Thymus (tissue), 11 donors: Measurements from ENCODE around the gene TRPM6. TPM values are rescaled to one million over a fixed set of nuclear protein-coding genes. Genes with fewer than 3 reads are reported as not detected.
"Not testable (repeated sequence)": the region's sequence is repeated elsewhere in the genome, so short reads cannot be mapped to it uniquely, and the experiment has no call there.

Source experiments
- DNase-seq, 9 donors: peaks; one replicate each; pipeline ENCODE4 v3.0.0-alpha.2; 2013; ENCODE audit warnings: low spot score in 9 of 9, low read depth in 6 of 9, missing footprints in 1 of 9
- H3K27ac ChIP-seq, 2 donors: one replicate each; pipeline ENCODE4 v1.5.1; 2013; ENCODE audit warnings: control low read depth in 1 of 2, low read depth in 1 of 2, low read length in 1 of 2, mild to moderate bottlenecking in 1 of 2, moderate library complexity in 1 of 2
- H3K27me3 ChIP-seq, 2 donors: one replicate each; pipeline ENCODE4 v1.5.1; 2013; ENCODE audit warnings: low read length in 1 of 2; ENCODE audit not compliant: control insufficient read depth in 2 of 2, insufficient read depth in 1 of 2
- H3K36me3 ChIP-seq, 2 donors: one replicate each; pipeline ENCODE4 v1.5.1; 2013; ENCODE audit warnings: low read length in 1 of 2, mild to moderate bottlenecking in 1 of 2, moderate library complexity in 1 of 2; ENCODE audit not compliant: control insufficient read depth in 2 of 2, insufficient read depth in 2 of 2
- H3K4me1 ChIP-seq, 2 donors: one replicate each; pipeline ENCODE4 v1.5.1; 2013; ENCODE audit warnings: low read length in 2 of 2; ENCODE audit not compliant: control insufficient read depth in 2 of 2, insufficient read depth in 2 of 2
- H3K4me3 ChIP-seq, 2 donors: one replicate each; pipeline ENCODE4 v1.5.1; 2013; ENCODE audit warnings: low read length in 2 of 2, control low read depth in 1 of 2, mild to moderate bottlenecking in 1 of 2
- H3K9me3 ChIP-seq, 2 donors: one replicate each; pipeline ENCODE4 v1.5.1; 2013; ENCODE audit warnings: low read length in 1 of 2, mild to moderate bottlenecking in 1 of 2; ENCODE audit not compliant: control insufficient read depth in 2 of 2, insufficient read depth in 1 of 2
- WGBS: extraction: QIAGEN DNeasy Blood & Tissue Kit; methylation state at CpG from one replicate; pipeline ENCODE4 v1.1.7; 2013; 5-methylcytosine and 5-hydroxymethylcytosine counted together
- polyA plus RNA-seq: library from polyadenylated mRNA; stranded (reverse); fragments of 200-250 nt; gene quantifications from one replicate; pipeline ENCODE4 v1.2.3, GENCODE V29; 2013
- total RNA-seq: library from RNA; stranded (reverse); fragments of 120-200 nt; gene quantifications from one replicate; pipeline ENCODE4 v1.2.4, GENCODE V29; 2013
- donor health status: healthy.

Gene TRPM6
- total and polyA plus RNA-seq, 2 donors: 0.47 to 0.87 TPM

GRCh38 chr9:74860247-74860646, 27.5 kb downstream of the TRPM6 start:
- DNase-seq, H3K27ac ChIP-seq, H3K9me3 ChIP-seq, H3K4me3 ChIP-seq, H3K4me1 ChIP-seq, H3K36me3 ChIP-seq, H3K27me3 ChIP-seq: not testable (repeated sequence)
- 95% methylated on average over 5 of the region's 5 CpGs for WGBS

GRCh38 chr9:74859786-74860185, 27.9 kb downstream of the TRPM6 start:
- Histone ChIP-seq H3K4me3 (no peak overlapping the region), H3K36me3 (no peaks in the 10 kb centered on the region), H3K27me3 (no peaks in the 10 kb centered on the region), H3K9me3 (no peaks in the 10 kb centered on the region), H3K4me1 (no peaks in the 10 kb centered on the region), H3K27ac (no peak overlapping the region)
- DNase-seq: no peak
- WGBS: 95% methylated on average over 2 of the region's 2 CpGs

DNA sequence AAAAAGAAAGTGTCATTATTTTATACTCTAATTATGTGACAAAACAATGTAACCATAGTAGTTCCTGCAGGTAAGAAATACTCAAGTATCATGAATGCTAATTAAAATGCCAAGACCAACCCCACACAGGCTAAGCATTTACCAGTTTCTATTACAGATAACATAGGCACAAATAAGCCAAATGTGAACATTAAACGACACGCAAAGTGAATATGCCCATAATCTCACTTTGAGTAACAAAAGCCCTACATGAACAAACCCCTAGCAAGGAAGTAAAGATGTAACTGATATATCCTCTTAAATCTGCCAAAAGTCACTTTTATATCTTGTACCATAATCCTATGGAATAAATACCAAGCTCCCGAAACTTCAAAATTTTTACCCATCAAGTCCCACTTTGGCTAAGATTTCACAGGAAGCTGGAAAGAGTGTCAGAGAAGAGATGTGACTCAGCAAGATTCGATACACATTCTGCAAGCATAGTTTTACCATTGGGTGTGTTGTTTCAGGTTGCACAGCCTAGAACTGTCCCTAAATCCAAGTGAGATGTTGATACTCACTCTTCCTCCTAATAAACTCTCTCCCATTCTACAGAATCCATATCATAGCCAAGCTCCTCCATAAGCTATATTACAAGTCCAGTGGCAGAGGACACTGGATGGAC, 28.8 kb downstream of the TRPM6 start:
- H3K9me3 ChIP-seq: no peaks in the 10 kb centered on the region
- DNase-seq: no peak
- WGBS: 77% methylated on average over 4 of the region's 4 CpGs
- no peaks in the 10 kb centered on the region for H3K36me3 ChIP-seq
- no peak overlapping the region for H3K4me3 ChIP-seq
- no peaks in the 10 kb centered on the region for H3K27me3 ChIP-seq
- no peaks in the 10 kb centered on the region for H3K4me1 ChIP-seq
- no peak overlapping the region for H3K27ac ChIP-seq

DNA sequence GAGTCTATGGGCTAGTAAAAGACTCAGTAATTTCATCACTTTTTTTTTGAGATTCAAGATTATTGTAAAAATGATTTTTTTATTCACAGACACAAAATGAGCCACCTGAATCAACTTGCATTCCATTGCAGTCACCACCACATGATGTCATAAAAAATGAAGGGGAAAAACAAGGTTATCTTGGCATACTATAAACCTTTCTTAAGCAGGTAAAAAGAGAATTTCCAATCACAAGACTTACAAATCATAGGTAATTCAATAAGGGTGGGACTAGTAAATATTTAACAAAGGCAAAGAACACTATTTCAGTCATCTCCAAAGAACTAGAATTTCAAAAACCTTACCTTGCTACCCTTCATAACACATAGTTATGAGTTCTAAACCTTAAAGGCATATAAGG, 30.7 kb downstream of the TRPM6 start:
- H3K27ac ChIP-seq: no peak overlapping the region
- H3K4me1 ChIP-seq: no peaks in the 10 kb centered on the region
- H3K36me3 ChIP-seq: no peaks in the 10 kb centered on the region
- DNase-seq: no peak
- no peak overlapping the region for H3K4me3 ChIP-seq
- no peaks in the 10 kb centered on the region for H3K27me3 ChIP-seq
- no peaks in the 10 kb centered on the region for H3K9me3 ChIP-seq

DNA sequence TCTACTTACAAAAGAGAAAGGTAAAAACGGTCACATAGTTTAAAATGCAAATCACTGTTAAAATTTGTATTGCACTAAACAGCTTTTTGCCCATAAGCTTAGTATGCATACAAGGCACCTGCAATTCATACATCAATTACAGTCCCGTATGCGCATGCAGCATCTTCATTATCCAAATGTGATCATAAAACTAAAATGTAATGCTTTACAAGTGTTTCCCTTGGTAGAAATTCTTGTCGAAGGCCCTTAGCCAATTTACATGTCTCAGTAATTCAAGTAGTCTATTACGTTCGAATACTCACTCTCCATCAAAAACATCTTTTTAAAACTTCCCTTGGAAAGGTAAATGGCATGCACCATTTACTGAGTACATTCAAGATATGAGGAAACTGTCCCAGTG, 32.6 kb downstream of the TRPM6 start:
- no peak for DNase-seq
- WGBS: 95% methylated on average over 6 of the region's 6 CpGs
- no peaks in the 10 kb centered on the region for H3K27me3 ChIP-seq
- no peak overlapping the region for H3K27ac ChIP-seq
- H3K9me3 ChIP-seq: no peaks in the 10 kb centered on the region
- no peaks in the 10 kb centered on the region for H3K36me3 ChIP-seq
- no peak overlapping the region for H3K4me3 ChIP-seq
- no peaks in the 10 kb centered on the region for H3K4me1 ChIP-seq

- not testable (repeated sequence) for H3K4me1 ChIP-seq, DNase-seq, H3K4me3 ChIP-seq, H3K36me3 ChIP-seq, H3K27me3 ChIP-seq, H3K9me3 ChIP-seq, H3K27ac ChIP-seq
- WGBS: 98% methylated on average over 36 of the region's 36 CpGs
These were observed 34.7 kb downstream of the TRPM6 start for GRCh38 chr9:74853024-74853423.

DNA sequence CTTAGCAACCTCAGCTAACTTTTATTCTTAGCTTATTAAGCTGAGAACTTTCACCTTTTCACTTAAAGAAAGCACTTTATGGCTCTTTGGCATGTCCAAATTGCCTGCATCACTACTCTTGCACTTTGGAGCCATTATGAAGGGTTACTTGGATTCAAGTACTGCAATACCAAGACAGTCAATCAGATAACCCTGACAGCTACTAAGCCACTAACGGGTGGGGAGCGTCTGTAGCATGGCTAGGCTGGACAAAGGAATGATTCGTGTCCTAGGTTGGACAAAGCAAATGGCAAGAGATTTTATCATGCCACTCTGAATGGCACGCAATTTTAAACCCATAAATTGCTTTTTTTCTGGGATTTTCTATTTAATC, 39.6 kb downstream of the TRPM6 start:
- Histone ChIP-seq H3K27ac (no peak overlapping the region), H3K9me3 (no peaks in the 10 kb centered on the region), H3K4me3 (no peak overlapping the region), H3K4me1 (no peaks in the 10 kb centered on the region), H3K27me3 (no peaks in the 10 kb centered on the region), H3K36me3 (no peaks in the 10 kb centered on the region)
- 93% methylated on average over 4 of the region's 4 CpGs for WGBS
- no peak for DNase-seq

- H3K4me3 ChIP-seq: no peak overlapping the region
- H3K27ac ChIP-seq: no peak overlapping the region
- no peaks in the 10 kb centered on the region for H3K9me3 ChIP-seq
- DNase-seq: no peak
- no peaks in the 10 kb centered on the region for H3K27me3 ChIP-seq
- H3K36me3 ChIP-seq: no peaks in the 10 kb centered on the region
- WGBS: 92% methylated on average over 5 of the region's 5 CpGs
- H3K4me1 ChIP-seq: no peaks in the 10 kb centered on the region
These were observed 40.1 kb downstream of the TRPM6 start for GRCh38 chr9:74847478-74848152.

GRCh38 chr9:74846766-74847165, 41.0 kb downstream of the TRPM6 start:
- DNase-seq: no peak
- Histone ChIP-seq H3K4me1 (no peaks in the 10 kb centered on the region), H3K27me3 (no peaks in the 10 kb centered on the region), H3K27ac (no peak overlapping the region), H3K36me3 (no peaks in the 10 kb centered on the region), H3K9me3 (no peaks in the 10 kb centered on the region), H3K4me3 (no peak overlapping the region)
- WGBS: 93% methylated on average over 6 of the region's 6 CpGs
